Measurements from ENCODE around the gene NPBWR2. TPM values are rescaled to one million over a fixed set of nuclear protein-coding genes. Genes with fewer than 3 reads are reported as not detected.

Gene NPBWR2
- total and polyA plus RNA-seq, 2 experiments from 2014 or later = not detected

- TF ChIP-seq ZNF462 (CRISPR knock-in tag; IDR thresholded peaks at IDR 0.05) (no peak), ZNF114 (CRISPR knock-in tag; IDR thresholded peaks at IDR 0.05) (no peak), CREB1 (CRISPR knock-in tag; IDR thresholded peaks at IDR 0.05; ENCODE audit: low read depth) (no peak), ZNF331 (CRISPR knock-in tag; IDR thresholded peaks at IDR 0.05; ENCODE audit: low read depth) (no peak), JUNB (IDR thresholded peaks at IDR 0.05; ENCODE audit: unreplicated experiment) (no peak), EZH2 (IDR thresholded peaks at IDR 0.05; ENCODE audit: low read depth, unreplicated experiment) (no peak), POLR2AphosphoS5 (IDR thresholded peaks at IDR 0.05; ENCODE audit: low read depth) (no peak)
Observed at GRCh38 chr20:64143018-64143801, 35.8 kb upstream of the NPBWR2 start (continued).

GRCh38 chr20:64142590-64142989 is 35.2 kb upstream of the NPBWR2 start:
- ATAC-seq (no peak), DNase-seq (ENCODE audit: low spot score) (no peak)
- Mint-ChIP-seq H3K27ac (no peak overlapping the region), H3K36me3 (ENCODE audit: low read depth) (peaks cover 12% of the 10 kb centered on the region; the same call in 2 of the 3 replicates), H3K4me1 (peaks cover 16% of the 10 kb centered on the region), H3K27me3 (ENCODE audit: insufficient read depth, low read depth, poor library complexity) (peaks cover 18% of the 10 kb centered on the region), H3K9me3 (peaks cover 25% of the 10 kb centered on the region), H3K4me3 (no peak overlapping the region)
- Histone ChIP-seq H3K79me2 (replicated peaks; ENCODE audit: insufficient read depth) (no peaks in the 10 kb centered on the region), H3K36me3 (ENCODE audit: insufficient read depth) (no peaks in the 10 kb centered on the region), H3K4me2 (no peak overlapping the region), H3K27ac (ENCODE audit: low read depth) (no peak overlapping the region), H3K4me3 (no peak overlapping the region), H3K27me3 (ENCODE audit: insufficient read depth) (no peaks in the 10 kb centered on the region), H3K9me2 (ENCODE audit: insufficient read depth) (no peaks in the 10 kb centered on the region), H3K4me1 (ENCODE audit: insufficient read depth) (0 out of 2 replicates have a peak, but pooled peaks cover 3% of the 10 kb centered on the region), H4K20me1 (replicated peaks; ENCODE audit: insufficient read depth) (no peaks in the 10 kb centered on the region), H3F3A (replicated peaks; ENCODE audit: low read depth) (0 out of 2 replicates have a peak, but pooled peaks cover 3% of the 10 kb centered on the region), H2AFZ (no peak overlapping the region)
- TF ChIP-seq JUNB (IDR thresholded peaks at IDR 0.05; ENCODE audit: unreplicated experiment) (no peak), POLR2AphosphoS5 (IDR thresholded peaks at IDR 0.05; ENCODE audit: low read depth) (no peak), ETS1 (IDR thresholded peaks at IDR 0.05) (no peak), EZH2phosphoT487 (IDR thresholded peaks at IDR 0.05; ENCODE audit: unreplicated experiment) (no peak), STAT1 (IDR thresholded peaks at IDR 0.05; ENCODE audit: unreplicated experiment) (no peak)

All from GM23338 (cell line).